HG02870 (cell line): ENCODE results near the gene CEP126.

Experiments used
- ATAC-seq: cut with Tn5 transposase; IDR thresholded peaks from one replicate; pipeline ENCODE4 v1.9.1; 2021; ENCODE audit warnings: mild to moderate bottlenecking, moderate library complexity; ENCODE audit not compliant: unreplicated experiment

CEP126 gene, protein sequence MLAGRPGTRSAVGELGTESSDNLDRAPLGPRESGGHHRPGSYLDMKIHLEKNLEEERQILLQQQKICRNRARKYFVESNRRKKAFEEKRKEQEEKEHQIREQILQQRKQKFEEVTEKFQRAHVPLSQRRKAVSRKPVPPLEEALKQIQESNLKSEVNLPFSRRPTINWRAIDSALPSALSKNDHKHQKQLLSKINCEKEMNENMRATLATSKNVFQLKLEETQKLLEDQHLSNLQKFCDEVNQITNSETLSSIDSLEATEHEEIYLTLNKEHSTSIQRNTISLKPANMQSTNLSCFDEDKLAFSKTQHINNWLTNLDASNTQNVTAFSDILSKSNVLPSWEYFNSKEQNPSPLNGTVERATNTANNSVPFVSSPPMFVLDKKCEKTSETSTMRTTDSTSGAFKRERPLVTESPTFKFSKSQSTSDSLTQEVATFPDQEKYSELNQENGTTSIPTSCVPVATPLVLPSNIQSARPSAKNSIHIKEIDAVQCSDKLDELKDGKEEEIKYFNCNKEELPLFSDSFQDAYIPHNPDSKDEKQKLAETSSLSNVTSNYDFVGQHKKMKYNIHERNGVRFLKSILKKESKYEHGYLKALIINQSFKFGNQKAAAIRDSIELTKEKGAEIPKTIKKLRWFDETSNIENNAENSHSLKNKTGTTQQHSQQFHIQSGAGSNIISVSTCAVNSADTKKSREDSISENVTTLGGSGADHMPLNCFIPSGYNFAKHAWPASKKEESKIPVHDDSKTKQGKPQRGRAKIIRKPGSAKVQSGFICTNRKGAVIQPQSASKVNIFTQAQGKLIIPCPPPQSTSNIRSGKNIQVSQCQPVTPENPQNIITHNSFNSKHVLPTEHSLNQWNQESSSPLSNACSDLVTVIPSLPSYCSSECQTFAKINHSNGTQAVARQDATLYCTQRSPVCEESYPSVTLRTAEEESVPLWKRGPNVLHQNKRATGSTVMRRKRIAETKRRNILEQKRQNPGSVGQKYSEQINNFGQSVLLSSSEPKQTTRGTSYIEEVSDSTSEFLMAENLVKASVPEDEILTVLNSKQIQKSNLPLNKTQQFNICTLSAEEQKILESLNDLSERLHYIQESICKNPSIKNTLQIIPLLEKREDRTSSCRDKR

GRCh38 chr11:101914738-101915426 lies at the start of gene CEP126:
TSS of gene CEP126 (plus strand) at chr11:101915010. CDS start at chr11:101915285, 275 bp downstream.
- peak; percentile 100 for ATAC-seq

DNA sequence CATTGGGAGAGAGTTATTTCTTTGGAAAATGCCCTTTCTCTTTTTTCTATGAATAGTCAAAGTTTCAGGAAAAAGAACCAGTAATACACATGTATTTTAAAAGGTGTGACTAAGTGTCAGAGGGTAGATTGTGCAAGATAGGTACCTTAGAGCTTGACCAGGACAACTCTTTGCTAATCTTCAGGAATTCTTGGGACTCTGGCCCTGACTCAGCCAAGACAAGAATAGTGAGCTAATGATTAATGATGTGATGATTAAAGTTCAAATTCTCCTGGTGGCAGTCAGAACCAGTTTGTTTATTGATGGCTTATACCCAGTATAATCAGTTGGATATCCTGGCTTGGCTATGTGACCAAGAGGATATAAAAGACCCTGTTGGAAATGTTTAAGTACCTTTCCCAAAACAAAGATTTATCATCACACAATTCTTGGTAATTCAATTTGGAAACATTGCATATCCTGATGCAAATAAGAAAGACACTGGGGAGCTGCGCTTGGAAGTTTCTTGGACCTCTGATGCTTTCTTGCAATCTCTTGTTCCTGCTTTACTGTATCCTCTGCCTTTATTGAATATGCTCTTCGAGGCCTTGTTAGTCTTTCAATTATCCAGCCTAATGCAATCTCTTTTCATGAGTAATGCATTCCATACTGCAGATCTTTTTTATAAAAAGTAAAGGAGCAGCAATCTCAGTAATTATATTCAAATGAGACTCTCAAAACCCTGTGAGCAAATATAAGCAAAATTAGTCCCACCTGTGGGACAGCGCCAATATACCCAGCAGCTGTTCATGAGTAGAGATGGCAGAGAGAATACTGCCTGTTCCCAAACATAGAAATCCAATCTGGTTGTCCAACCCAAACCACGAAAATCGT lies 48.0 kb upstream of the CEP126 start:
- no peak for ATAC-seq

- ATAC-seq: no peak
Observed at GRCh38 chr11:101867951-101868350, 46.9 kb upstream of the CEP126 start.

GRCh38 chr11:101870510-101870909 lies 44.3 kb upstream of the CEP126 start:
- no peak for ATAC-seq

DNA sequence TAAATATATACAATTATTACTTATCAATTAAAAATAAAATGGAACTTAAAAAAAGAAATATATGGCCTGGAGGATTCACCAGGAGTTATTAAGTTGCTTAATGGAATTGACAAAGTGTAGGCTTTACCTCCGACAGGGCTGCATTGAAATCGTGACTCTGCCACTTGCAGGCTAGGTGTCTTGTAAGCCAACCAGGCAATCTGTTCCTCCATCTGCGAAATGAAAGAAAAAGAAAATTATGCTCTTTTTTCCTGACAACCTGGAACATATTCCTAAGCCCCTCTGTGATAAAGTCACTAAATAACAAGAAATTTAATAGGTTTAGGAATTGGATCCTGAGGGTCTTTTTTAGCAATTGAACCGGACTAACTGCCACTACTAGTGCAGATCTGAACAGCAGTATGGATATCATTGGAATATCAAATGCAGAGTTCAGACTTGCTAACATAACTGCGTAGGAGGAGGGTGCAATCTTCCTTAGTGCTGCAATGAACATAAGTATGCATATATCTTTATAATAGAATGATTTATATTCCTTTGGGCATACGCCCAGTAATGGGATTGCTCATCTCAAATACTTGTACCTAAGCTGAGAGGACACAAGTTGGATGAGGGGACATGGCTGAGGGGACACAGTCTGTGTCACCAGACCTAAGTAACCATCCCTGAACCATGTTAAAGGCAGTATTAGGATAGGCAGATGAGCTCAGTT lies 42.5 kb upstream of the CEP126 start:
- ATAC-seq: no peak

GRCh38 chr11:101880222-101880621 lies 34.6 kb upstream of the CEP126 start:
- no peak for ATAC-seq

DNA sequence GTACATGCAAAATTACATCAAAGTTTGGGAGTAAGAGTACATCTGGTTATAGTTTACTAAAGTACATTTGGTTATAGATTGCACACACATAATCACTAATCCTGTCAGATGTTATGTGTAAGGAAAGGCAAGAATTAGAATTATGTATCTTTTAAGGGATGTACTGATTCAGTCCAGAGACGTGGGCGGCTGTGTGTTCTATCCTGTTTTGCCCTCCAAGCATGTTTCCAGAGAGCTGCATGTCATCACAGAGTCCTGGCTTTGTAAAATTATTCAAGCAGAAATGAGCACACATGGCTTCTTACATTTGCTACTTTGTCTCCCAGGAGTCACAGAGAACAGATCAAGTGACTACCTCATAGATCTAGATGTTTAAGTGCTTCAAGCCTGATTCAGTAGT lies 33.2 kb upstream of the CEP126 start:
- ATAC-seq: no peak

GRCh38 chr11:101885631-101886030 lies 29.2 kb upstream of the CEP126 start:
- ATAC-seq: no peak

- no peak for ATAC-seq
Observed at GRCh38 chr11:101889767-101890166, 25.0 kb upstream of the CEP126 start.

GRCh38 chr11:101894505-101894904 lies 20.3 kb upstream of the CEP126 start:
- ATAC-seq: no peak

GRCh38 chr11:101907815-101908214 lies 7.0 kb upstream of the CEP126 start:
- no peak for ATAC-seq

- ATAC-seq: no peak
Observed at GRCh38 chr11:101909087-101909486, 5.7 kb upstream of the CEP126 start.

DNA sequence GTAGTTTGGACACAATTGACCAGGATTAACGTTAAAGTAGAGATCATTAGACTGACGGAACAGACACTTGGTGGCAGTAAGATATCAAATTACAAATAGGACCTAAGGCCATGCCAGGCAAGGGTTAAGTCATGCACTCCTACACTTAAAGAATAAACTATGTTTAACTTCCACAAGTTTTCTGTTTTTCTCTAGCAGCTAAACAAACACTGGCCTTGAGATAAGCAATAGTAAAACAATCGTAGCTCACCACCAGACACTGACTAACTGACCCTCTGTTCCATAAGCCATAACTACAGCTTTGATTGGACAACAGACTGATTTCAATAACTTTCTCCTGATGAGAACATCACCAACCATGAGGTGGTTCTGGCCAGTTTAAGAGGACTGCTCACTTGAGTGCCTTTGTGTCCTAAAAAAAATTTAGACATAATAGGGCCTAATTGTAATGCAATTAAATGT lies 2.0 kb upstream of the CEP126 start:
- ATAC-seq: no peak

DNA sequence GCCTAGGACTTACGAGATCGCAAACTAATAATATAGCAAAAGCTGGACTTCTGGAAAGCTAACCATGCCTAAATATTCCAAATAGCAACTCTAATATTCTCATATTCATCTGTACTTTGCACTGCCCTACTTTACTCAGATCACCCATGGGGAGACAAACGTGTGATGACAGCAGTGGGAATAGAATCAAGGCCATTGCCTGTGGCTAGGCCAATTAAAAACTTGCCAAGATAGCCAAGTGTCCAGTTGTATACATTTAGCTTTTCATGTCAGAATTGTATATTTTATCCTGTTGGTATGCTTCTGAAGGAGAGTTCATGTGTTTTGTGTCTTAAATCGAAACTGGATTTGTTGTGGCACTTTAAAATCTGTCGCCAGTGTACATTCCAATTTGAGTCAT lies 1.2 kb upstream of the CEP126 start:
- no peak for ATAC-seq

GRCh38 chr11:101914341-101914737 lies 471 bp upstream of the CEP126 start:
- no peak for ATAC-seq

DNA sequence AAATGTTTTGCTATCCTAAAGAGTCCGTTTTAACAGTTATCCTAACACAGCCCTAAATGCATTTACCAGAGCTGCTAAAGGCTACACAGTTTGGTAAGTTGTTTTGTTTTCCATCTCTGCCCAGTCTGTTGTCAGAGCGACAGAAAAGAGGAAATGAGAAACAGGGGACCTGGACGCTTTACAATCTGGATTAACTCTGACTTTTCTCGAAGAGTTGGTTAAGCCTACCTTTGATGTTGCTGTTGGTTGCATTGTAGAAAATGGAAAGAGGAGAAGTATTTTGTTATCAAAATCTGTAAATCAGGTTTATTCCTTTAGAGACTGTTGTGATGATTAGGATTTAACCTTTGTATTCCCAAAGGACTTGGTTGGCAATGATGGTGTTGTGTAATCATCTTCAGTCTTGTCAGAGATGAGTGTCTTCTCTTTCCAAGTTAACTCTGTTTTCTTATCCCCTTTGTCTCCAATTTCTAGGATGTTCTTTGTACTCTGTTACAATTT lies 1.0 kb downstream of the CEP126 start:
- peak; percentile 37 for ATAC-seq

GRCh38 chr11:101916422-101916821 lies 1.6 kb downstream of the CEP126 start, which contains the start of gene ANGPTL5:
TSS of gene ANGPTL5 (minus strand) at chr11:101916522. CDS start at chr11:101907909, 8,613 bp downstream.
- ATAC-seq: no peak

- ATAC-seq: no peak
Observed at GRCh38 chr11:101917226-101917625, 2.4 kb downstream of the CEP126 start.

DNA sequence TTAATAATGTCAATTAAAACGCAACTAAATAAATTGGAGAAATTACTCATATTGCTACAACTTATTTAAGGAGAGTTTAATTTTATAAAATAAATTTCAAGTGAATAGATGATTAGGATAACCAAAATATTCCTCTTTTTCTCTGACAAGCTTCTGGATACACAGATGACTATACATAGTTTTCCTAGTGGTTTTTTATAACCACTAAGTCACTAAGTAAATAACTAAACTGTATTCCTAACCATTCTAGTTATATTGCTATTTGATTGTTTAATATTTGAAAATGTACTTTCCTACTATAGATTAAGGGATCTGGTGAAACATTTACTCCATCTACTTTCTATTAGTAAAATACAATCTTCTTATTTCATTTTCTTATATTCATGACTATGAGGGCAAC lies 6.2 kb downstream of the CEP126 start:
- ATAC-seq: no peak
